RPMI8226 (cell line): Measurements from ENCODE around the gene PDE6B.

Source experiments
- DNase-seq: peaks from one replicate; pipeline ENCODE4 v3.0.0-alpha.2; 2015

Gene PDE6B

DNA sequence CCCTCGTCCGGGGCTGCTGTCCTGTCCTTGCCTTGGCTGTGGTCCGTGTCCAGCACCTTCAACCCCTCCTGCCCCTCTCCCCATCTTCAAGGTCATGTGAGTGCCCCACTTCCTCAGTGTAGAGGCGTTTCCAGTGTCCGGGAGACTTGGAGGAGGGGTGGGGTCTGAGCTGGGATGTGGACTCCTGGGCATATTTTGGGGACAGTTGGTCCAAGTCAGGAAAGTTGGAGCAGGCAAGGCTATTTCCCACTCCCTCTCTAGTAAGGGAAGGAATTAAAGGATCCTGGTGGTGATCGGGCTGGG, 83.2 kb downstream of the PDE6B start:
- no peak for DNase-seq

DNA sequence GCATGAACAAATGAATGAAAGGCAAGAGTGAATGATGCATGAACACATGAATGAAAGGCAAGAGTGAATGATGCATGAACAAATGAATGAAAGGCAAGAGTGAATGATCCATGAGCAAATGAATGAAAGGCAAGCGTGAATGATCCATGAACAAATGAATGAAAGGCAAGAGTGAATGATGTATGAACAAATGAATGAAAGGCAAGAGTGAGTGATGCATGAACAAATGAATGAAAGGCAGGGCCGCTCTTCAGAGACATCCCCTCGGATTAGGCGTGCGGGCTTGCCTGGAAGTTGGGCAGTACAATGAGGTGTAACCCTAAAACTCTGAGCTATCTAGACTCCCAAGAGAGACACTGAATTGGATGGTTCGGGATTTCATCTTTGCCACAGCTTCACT, 84.0 kb downstream of the PDE6B start:
- DNase-seq: no peak

DNA sequence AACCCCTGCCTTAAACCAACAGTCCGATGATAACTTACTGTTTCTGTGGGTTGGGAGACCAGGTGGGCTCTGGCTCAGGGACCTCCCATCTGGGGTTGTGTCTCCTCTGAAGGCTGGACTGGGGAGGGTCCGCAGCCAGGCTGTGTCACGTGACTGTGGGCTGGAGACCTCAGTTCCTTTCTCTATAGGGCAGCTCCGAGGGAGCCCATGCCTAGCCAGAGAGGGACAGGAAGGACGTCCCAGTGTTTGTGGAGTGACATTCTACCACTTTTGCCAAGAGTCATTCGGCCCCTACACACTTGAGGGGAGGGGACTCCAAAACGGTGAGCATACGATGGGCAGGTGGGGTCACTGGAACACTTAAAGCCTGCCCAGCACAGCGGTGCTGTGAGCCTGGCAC, 84.7 kb downstream of the PDE6B start:
- no peak for DNase-seq

DNA sequence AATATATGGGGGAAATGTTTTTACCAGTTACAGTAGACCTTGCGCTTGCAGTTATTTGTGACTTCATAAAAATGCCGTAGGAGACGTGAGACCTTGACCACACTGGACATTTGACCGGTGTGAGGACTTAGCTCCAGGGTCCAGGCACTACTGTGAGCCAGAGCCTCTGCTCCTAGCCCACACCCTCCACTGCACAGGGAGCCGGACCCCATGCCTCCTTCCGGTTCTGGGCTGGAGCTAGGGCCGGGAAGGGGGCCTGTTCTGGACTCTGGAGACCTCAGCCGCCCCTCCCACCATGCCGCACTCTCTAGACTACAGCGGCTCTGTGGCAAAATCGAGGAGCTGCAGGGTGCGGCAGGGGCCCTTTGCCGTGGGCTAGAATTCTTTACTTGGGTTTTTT, 85.5 kb downstream of the PDE6B start:
- no peak for DNase-seq

DNA sequence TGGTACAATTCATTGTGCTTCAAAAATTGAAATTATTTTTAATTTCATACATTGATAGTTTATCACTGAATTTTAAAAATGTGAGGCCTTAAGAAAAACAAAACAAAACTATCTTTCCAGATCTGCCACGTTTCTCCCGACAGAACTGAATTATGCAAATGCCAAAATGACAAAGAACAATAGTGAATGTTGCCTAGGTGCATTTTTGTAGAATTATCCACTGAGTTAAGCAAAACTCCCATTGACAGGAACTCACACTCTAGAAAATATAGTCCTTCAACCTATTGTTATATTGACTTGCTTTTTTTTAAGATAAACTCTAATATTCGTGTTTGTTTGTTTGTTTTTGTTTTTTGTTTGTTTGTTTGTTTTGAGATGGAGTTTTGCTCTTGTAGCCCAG, 86.7 kb downstream of the PDE6B start:
- DNase-seq: no peak

DNA sequence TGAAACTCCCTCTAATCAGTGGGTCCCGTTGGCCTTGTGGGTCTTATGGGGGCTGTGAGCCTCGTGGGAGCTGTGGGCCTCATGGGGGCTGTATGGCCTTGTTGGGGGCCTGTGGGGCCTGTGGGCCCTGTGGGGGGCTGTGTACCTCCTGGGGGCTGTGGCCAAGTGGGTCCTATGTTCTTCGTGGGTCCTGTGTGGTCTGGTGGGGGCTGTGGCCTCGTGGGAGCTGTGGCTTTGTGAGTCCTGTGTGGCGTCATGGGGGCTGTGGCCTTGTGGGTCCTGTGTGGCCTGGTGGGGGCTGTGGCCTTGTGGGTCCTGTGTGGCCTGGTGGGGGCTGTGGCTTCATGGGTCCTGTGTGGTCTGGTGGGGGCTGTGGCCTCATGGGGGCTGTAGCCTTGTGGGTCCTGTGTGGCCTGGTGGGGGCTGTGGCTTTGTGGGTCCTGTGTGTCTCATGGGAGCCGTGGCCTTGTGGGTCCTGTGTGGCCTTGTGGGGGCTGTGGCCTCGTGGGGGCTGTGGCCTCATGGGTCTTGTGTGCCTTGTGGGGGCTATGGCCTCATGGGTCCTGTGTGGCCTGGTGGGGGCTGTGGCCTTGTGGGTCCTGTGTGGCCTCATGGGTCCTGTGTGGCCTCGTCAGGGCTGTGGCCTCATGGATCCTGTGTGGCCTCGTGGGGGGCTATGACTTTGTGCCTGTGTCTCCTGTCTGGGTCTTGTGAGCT, 87.7 kb downstream of the PDE6B start:
- no peak for DNase-seq

DNA sequence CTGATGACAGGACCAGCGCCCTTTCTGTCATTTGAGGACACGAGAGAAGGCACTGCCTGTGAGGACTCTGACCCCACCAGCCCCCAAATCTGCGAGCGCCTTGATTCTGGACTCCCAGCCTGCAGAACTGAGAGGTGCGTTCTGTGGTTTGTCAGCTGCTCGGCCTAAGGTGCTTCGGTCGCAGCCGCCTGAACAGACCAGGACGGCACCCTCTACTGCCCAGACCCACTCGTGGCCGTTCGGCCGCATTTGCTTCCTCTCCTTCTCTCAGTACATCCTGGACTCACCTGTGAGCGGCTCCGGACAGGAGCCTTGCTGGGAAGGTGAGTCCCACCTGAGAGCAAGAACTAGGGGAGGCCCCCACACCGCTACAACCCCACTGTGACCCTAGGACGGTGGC, 88.7 kb downstream of the PDE6B start:
- DNase-seq: no peak

DNA sequence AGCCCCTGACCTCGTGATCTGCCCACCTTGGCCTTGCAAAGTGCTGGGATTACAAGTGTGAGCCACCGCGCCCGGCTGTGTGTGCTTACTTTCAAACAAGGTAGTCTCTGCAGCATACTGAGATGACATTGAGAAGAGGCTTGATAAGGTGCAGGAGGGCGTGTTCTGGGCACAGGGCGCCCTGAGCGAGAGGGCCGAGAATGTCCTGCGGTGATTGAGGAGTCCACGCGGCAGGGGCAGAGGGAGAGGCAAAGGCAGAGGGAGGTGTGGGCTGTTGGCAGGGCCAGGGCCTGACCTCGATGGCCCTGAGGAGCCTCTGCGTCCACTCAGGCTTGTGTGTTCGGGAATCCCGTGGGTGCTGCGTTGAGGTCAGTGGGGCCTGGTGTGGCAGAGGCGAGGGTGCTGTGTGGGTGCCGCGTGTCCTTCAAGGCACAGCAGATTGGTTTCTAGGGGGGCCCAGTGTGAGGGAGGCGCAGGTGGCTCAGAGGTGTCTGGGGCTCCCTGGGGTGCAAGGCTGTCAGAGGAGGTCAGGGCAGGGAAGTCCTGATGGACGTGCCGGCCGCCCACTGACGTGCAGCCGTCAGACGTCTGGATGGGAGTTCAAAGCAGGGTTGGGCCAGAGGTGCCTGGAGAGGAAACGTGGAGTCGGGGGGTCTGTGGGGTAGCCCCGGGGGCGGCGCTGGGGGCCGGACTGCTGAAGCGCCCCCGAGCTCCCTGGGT, 92.4 kb downstream of the PDE6B start:
- DNase-seq: no peak

DNA sequence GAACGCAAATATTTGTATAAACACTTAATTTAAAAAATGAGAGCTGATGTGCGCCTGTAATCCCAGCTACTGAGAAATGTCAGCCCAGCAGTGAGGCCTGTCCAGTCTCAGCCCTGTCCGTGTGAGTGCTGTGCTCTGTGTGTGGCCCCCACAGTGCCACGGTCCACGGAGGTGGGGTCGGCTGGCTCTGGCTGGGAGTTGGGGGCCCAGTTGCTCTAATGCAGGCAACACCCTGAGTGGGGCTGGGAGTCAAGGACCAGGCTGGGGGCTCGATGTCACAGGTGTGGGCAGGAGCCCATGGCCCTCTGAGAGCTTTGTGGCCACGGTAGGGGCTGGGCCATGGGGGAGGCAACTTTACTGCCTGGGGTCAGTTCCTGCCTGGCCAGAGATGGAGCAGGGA, 93.1 kb downstream of the PDE6B start:
- no peak for DNase-seq
